ENCODE data around the gene CDKN2B-AS1.

DNA sequence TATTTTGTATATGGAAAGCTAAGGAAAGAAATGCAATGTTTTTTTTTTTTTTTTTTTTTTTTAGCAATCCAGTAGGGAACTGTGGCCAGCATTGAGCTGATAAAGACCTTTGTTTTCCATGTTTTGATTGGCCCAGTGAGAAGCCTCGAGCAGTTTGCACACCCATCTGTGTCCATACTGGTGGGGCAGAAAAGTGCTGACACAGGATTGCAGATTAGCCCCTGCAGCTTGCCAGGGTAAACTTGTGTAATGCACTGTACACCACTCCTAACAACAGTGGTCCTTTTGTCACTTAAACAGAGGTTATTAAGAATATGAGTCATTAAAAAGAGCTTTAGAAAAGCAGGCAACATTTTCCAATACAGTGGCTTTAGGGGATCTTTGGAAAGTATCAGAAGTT, 147.3 kb downstream of the CDKN2B-AS1 start:
- TF ChIP-seq, protein P1, sequence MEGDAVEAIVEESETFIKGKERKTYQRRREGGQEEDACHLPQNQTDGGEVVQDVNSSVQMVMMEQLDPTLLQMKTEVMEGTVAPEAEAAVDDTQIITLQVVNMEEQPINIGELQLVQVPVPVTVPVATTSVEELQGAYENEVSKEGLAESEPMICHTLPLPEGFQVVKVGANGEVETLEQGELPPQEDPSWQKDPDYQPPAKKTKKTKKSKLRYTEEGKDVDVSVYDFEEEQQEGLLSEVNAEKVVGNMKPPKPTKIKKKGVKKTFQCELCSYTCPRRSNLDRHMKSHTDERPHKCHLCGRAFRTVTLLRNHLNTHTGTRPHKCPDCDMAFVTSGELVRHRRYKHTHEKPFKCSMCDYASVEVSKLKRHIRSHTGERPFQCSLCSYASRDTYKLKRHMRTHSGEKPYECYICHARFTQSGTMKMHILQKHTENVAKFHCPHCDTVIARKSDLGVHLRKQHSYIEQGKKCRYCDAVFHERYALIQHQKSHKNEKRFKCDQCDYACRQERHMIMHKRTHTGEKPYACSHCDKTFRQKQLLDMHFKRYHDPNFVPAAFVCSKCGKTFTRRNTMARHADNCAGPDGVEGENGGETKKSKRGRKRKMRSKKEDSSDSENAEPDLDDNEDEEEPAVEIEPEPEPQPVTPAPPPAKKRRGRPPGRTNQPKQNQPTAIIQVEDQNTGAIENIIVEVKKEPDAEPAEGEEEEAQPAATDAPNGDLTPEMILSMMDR (conservative IDR thresholded peaks at IDR 0.05; ENCODE audit: low read depth in 2 of 2), result no peak
- no peak for TF ChIP-seq CREB1 (CRISPR knock-in tag; IDR thresholded peaks at IDR 0.05; ENCODE audit: low read depth)
- TF ChIP-seq POLR2AphosphoS5 (IDR thresholded peaks at IDR 0.05; ENCODE audit: low read depth), result no peak
- no peak for TF ChIP-seq ZNF331 (CRISPR knock-in tag; IDR thresholded peaks at IDR 0.05; ENCODE audit: low read depth)
- no peak for TF ChIP-seq EZH2 (IDR thresholded peaks at IDR 0.05; ENCODE audit: low read depth, unreplicated experiment)
- TF ChIP-seq, protein P2, sequence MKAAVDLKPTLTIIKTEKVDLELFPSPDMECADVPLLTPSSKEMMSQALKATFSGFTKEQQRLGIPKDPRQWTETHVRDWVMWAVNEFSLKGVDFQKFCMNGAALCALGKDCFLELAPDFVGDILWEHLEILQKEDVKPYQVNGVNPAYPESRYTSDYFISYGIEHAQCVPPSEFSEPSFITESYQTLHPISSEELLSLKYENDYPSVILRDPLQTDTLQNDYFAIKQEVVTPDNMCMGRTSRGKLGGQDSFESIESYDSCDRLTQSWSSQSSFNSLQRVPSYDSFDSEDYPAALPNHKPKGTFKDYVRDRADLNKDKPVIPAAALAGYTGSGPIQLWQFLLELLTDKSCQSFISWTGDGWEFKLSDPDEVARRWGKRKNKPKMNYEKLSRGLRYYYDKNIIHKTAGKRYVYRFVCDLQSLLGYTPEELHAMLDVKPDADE (IDR thresholded peaks at IDR 0.05), result no peak
- TF ChIP-seq JUNB (IDR thresholded peaks at IDR 0.05; ENCODE audit: unreplicated experiment), result no peak
- TF ChIP-seq, protein P3, sequence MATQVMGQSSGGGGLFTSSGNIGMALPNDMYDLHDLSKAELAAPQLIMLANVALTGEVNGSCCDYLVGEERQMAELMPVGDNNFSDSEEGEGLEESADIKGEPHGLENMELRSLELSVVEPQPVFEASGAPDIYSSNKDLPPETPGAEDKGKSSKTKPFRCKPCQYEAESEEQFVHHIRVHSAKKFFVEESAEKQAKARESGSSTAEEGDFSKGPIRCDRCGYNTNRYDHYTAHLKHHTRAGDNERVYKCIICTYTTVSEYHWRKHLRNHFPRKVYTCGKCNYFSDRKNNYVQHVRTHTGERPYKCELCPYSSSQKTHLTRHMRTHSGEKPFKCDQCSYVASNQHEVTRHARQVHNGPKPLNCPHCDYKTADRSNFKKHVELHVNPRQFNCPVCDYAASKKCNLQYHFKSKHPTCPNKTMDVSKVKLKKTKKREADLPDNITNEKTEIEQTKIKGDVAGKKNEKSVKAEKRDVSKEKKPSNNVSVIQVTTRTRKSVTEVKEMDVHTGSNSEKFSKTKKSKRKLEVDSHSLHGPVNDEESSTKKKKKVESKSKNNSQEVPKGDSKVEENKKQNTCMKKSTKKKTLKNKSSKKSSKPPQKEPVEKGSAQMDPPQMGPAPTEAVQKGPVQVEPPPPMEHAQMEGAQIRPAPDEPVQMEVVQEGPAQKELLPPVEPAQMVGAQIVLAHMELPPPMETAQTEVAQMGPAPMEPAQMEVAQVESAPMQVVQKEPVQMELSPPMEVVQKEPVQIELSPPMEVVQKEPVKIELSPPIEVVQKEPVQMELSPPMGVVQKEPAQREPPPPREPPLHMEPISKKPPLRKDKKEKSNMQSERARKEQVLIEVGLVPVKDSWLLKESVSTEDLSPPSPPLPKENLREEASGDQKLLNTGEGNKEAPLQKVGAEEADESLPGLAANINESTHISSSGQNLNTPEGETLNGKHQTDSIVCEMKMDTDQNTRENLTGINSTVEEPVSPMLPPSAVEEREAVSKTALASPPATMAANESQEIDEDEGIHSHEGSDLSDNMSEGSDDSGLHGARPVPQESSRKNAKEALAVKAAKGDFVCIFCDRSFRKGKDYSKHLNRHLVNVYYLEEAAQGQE (IDR thresholded peaks at IDR 0.05; ENCODE audit: unreplicated experiment), result no peak
- no peak for TF ChIP-seq EZH2phosphoT487 (IDR thresholded peaks at IDR 0.05; ENCODE audit: unreplicated experiment)
- no peak for TF ChIP-seq STAT1 (IDR thresholded peaks at IDR 0.05; ENCODE audit: unreplicated experiment)
- no peak for TF ChIP-seq NANOG (IDR thresholded peaks at IDR 0.05; ENCODE audit: borderline replicate concordance)

Measured in GM23338 (cell line).